ELR (cell line): Measurements from ENCODE around the gene CBFB.

ENCODE experiments used
- DNase-seq: peaks from one replicate; pipeline ENCODE4 v3.0.0-alpha.2; 2015; ENCODE audit warnings: low read depth

CBFB gene

DNA sequence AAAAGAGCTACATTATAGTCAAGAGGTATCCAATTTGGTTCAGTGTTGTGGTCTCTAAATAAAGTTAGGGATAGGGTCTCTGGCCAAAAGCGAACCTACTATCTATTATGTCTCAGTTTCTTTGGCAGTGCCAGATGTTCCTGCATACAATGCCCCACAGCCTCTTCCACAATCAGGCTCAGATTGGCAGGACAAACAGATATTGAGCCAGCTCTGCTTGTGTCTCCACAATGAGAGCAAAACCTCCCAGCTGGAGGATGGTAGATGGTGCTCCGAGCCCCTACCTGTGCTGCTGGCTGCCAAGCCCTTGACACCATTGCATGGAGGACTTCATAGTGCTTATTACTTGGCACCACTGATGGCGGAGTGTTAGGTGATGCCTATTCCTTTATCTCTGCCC, 100.5 kb downstream of the CBFB start:
- no peak for DNase-seq

DNA sequence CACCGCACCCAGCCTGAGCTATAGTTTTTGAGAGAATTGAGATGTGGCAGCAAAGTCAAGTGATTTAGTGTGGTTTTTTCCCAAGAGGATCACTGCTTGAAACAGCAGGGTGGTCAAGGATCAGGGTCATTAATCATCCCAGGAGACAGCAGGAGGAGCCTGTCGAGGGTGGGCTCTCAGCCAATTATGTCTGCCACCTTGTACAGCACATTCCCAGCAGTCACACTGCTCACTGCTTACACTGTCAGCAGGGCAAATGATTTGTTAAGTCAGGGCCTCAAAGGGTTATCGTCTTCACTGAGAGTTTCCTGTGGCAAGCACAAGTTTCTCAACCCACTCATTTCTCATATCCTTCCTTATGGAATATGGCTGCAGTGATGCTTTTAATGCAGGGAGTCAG, 108.7 kb downstream of the CBFB start:
- DNase-seq: no peak

DNA sequence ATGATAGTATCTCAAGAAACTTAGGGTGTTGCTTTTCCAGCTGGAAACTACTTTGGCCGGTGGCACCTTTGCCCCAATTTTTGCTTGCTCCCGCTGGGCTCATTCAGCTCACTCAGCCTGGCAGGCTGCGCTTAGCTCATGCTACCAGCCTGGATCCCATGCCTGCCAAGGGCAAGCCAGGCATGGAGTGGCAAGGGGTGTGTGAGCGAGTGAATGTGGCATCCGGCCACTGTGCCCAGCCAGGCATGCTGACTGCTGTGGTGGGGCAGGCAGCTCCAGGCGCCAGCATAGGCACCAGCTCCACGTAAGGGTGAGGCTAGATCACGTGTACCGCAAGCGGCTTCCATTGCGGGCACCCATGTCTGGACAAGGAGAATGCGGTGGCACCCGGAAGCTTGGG, 112.4 kb downstream of the CBFB start:
- no peak for DNase-seq

DNA sequence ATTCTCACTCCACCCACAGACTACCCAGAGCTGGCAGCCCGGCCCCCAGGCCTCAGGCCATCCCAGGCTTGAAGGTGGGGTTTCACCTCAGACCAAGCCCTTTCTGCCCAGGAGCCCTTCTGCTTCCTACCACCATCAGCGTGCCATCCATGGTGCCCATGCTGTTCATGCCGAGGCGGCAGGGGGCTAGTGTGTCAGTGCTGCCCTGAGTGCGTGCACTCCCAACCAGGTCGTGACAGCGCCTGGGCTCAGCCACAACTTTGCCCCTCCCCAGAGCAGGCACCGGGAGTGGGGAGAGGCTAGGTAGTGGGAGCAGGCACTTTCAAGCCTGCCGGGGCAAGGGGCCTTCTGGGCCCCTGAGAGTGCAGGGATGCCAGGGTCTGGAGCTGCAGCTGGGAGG, 113.4 kb downstream of the CBFB start:
- no peak for DNase-seq

DNA sequence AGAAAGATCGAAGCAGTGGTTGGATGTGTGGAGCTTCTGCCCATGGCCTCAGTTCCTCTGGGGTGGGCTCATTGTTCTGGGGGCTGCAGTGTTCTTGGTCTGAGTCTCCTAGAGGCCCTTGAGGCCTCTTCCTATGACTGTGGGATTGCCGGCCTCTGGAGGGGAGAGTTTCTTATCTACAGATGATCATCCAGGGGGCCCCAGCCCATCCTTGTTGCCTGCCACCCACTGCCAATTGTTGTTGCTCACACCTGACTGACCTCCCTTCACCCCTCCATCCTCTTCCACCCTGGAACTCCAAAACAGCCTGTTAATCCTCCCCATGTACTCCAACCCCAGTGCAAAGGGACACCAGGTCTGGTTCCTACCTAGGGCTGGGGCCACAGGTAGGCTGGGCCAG, 116.0 kb downstream of the CBFB start:
- no peak for DNase-seq

DNA sequence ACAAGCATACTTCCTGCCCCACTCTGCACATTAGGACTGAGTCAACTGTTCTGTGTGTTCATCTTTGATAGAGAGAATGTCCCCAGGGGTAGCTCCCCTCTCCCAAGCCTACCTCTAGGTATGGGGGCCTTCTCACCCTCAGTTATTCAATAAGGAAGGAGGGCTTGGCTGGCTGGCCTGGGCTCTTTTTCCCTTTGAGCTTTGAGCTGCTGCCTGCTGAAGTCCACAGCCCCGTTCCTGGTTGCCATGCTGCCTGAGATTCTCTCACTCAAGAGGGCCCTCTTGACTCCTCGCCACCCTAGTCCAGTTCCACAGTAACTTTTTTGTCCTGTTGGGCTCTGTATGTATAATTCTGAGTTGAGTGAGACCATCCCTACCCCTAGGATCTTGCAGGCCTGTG, 116.8 kb downstream of the CBFB start:
- DNase-seq: no peak

DNA sequence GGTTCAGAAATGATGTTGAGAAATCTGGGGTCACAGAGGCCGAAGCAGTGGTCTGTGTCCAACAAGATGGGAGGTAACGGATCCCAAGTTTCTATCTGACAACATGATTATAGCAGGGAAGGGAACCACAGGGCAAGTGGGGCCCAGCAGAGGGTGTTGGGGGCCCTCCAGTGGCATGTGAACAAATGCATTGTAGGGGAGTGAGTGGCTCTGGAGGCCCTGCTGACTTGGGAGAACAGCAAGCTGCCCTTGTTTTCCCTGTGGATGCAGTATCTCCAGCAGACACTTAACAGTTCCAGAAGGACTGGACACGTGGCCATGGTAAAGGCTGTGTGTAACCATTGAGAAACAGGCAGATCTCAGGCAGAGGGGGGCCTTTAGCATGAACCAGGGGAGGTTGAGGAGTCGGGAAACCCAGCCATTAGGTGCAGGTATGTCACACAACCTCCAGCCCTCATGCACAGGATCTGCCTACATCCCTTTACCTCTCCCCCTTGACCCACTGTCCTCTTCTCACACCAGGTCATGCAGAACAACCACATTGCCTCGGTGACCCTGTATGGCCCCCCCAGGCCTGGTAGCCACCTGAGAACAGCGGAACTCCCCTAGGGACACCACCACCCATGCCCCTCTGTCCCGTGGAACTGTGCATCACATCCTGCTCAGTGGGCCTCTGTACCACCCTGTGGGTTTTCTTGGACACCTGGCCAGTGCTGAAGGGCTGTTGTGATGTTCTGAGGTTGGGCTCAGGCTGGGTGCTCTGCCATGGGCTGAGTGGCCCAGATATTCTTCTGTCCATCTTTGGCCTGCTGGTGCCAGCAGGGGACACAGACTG, 117.8 kb downstream of the CBFB start:
- DNase-seq: peak; percentile 37

DNA sequence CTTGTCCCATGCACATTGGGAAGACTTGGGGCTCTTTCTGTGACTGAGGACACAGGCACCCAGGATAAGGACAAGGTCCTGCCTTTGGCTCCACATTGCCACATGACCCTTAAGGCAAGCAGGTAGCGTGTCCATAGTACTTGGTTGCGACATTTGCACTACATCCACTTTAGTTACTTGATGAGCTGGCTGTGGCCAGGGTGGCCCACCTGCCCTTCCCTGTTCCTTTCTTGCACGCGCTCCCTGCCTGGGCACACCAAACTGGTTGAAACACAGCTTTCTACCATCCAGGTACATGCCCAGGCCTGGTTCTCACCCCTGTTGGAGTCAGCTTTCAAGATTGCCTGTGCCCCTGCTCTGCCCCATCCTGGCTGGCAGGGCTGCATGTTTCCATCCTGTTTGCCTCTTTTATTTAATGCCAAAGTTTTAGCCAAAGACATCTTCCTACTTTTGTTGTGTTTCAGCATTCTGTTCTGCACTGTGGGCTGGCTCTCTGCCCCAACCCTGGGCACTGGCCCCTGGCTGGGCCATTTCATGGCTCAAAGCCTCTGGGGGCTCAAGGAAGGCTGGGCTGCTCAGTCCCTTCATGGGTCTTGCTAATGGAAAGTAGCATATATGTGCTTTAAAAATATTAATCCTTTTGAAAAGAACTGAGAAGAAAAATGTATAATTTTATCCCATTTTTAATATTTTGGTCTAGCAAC, 118.6 kb downstream of the CBFB start:
- DNase-seq: no peak

DNA sequence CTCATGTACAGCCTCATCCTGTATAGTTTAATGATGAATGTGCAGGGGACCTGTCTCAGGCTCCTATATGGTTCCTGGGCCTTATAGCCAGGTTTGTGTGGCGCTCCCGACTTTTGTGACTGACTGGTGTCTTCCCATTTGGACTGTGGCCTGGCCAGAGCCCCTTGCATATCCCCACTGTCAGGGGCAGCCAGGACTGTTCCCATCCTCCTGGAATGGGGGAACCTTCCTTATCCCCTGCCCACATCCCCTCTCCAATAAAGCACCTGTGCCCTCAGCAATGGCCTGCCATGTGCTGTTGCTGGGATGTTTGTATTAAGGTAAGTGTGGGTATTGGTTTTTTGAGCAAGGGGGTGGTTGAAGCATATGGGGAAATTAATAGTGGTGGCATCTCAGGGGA, 119.3 kb downstream of the CBFB start:
- no peak for DNase-seq

DNA sequence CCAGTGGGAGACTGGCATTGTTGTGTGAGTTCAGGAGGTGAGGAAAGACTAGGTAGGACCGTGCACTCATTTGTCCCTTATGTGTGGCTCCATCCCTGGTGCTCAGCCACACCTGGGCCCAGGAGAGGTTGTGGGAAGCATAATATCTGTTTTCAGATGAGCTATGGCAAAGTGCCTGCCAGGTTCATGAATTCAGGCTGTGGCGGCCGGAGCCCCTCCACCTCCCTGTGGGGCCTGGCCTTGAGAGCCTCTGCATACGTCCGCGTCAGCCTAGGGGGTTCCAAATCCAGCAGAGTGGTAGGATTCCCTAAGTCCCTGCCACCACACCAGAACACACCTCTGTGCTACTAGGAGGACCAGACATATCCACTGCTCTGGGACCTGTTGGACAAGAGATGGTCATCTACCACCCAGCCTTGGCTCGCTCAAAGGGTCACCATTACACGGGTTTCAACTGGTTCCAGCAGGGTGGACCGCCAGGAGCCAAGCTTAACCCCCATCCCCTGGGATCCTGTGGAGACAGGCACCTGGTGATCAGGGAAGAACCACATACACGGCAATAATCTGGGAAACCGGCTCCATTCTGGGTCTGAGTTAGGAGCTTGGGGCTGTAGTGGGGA, 119.8 kb downstream of the CBFB start:
- no peak for DNase-seq

DNA sequence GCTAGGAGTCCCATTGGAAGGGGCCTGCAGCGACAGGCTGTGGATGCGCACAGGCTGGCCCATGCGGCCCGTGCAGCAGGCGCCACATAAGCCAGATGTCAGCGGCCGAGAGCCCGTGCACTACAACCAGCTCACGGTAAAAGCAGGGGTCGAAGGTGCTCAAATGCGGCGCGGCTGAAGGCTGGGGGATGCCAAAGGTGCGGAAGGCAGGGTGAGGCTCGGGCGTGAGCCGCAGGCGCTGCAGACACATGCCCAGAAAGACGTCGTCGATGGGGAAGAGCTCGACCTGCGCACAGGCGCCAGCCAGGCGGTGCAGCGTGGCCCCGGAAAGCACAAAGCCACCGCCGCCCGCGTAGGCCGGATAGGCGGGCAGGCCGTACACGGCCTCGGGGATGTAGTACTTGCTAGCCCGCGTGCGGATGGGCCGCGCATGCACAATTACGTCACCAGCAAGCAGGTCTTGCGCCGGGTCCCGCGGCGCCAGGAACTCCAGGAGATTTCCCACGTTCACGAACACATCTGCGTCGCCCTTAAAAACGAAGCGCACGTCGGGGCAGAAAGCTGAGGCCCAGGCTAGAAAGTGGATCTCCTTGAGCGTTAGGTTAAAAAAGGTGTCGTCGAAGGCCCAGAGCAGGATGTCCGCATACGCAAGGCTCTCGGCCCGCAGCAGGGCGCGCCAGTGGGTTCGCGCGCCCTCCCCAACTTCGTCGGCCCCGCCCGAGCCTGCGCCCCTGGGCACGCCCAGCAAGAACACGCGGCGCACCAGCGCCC, 120.5 kb downstream of the CBFB start:
- no peak for DNase-seq

DNA sequence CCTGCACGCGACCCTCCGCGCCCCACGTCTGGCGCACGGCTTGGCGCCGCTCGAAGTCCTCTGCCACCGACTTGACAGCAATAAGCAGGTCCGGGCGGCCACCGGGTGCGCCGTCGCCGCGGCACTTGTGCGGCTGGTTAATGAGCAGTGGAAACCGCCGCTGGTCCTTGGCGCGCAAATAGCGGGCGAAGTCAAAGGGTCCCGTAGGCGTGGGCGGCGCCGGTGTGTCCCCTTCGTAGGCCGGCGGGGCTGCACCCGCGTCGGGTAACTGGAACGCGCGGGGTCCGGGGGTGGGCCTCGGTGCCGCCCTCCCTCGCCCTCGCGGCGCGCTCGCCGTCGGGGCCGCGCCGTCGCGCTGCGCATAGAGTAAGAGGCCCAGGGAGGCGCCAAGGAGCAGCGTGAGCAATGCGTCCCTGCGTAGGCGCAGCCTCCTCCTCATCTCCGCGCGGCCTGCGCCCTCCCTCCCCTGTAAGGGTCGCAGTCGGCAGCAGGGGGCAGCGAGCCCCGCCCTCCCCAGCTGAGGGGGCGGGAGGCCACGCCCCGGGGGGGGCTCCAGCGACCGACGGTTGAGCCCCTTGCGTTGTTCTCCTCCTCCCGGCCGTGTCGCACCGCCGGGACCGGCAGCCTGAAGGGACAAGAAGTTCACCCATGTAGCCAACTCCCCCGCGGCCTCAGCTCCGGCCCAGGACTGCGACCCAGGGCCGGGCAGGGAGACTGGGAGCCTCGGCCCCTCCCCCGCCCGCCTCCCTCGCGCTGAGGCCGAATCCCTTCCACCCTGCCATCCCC, 121.3 kb downstream of the CBFB start:
- DNase-seq: peak; percentile 45
